Neural cell (in vitro differentiated cells): Measurements from ENCODE around the gene SLC12A8. TPM values are rescaled to one million over a fixed set of nuclear protein-coding genes. Genes with fewer than 3 reads are reported as not detected.

Experiments used
- H2AFZ ChIP-seq: fragments of 200-600, 300-800 bp; sonication (generic), shearing (Covaris generic); 2 replicates; pipeline ENCODE4 v1.6.0; 2014; ENCODE audit warnings: low read depth, mild to moderate bottlenecking, antibody characterized with exemption, low read length, moderate library complexity
- H3F3A ChIP-seq: fragments of 200-600 bp; shearing (Covaris generic); 2 replicates; pipeline ENCODE4 v1.6.1; 2016; ENCODE audit warnings: mild to moderate bottlenecking, moderate library complexity, mixed read lengths, antibody characterized with exemption, low read length; ENCODE audit not compliant: insufficient read depth, poor library complexity, severe bottlenecking
- H3K27ac ChIP-seq: fragments of 200-600, 300-800 bp; sonication (generic), shearing (Covaris generic); 2 replicates; pipeline ENCODE4 v1.5.1; 2014; ENCODE audit warnings: mild to moderate bottlenecking, low read length, moderate library complexity
- H3K27me3 ChIP-seq: fragments of 300-800, 200-600 bp; sonication (generic), shearing (Covaris generic); 2 replicates; pipeline ENCODE4 v1.6.0; 2014; ENCODE audit warnings: mild to moderate bottlenecking, low read depth, low read length, moderate library complexity; ENCODE audit not compliant: insufficient read depth
- H3K36me3 ChIP-seq: fragments of 300-800, 200-600 bp; sonication (generic), shearing (Covaris generic); 2 replicates; pipeline ENCODE4 v1.5.1; 2014; ENCODE audit warnings: mild to moderate bottlenecking, antibody characterized with exemption, low read length, moderate library complexity; ENCODE audit not compliant: insufficient read depth
- H3K4me2 ChIP-seq: fragments of 300-800, 200-600 bp; sonication (generic), shearing (Covaris generic); 2 replicates; pipeline ENCODE4 v1.6.0; 2014; ENCODE audit warnings: mild to moderate bottlenecking, low read length
- H3K4me3 ChIP-seq: fragments of 300-800, 200-600 bp; sonication (generic), shearing (Covaris generic); 2 replicates; pipeline ENCODE4 v1.5.1; 2014; ENCODE audit warnings: mild to moderate bottlenecking, low read length, moderate library complexity
- H3K79me2 ChIP-seq: fragments of 200-600 bp; shearing (Covaris generic); replicated peaks from 2 replicates; pipeline ENCODE4 v1.6.0; 2014; ENCODE audit warnings: mild to moderate bottlenecking, low read length, moderate library complexity; ENCODE audit not compliant: insufficient read depth
- H3K9ac ChIP-seq: fragments of 300-800, 200-600 bp; sonication (generic), shearing (Covaris generic); 2 replicates; pipeline ENCODE4 v1.6.1; 2016; ENCODE audit warnings: mild to moderate bottlenecking, low read length, mixed read lengths
- H3K9me2 ChIP-seq: fragments of 200-600 bp; shearing (Covaris generic); 2 replicates; pipeline ENCODE4 v1.6.1; 2016; ENCODE audit warnings: mild to moderate bottlenecking, low read length, mixed read lengths; ENCODE audit not compliant: insufficient read depth
- H3K9me3 ChIP-seq: fragments of 200-600, 300-800 bp; sonication (generic), shearing (Covaris generic); 2 replicates; pipeline ENCODE4 v1.6.1; 2016; ENCODE audit warnings: mild to moderate bottlenecking, mixed run types, low read length, moderate library complexity, mixed read lengths
- H4K20me1 ChIP-seq: fragments of 200-600 bp; shearing (Covaris generic); 2 replicates; pipeline ENCODE4 v1.6.1; 2016; ENCODE audit warnings: mild to moderate bottlenecking, mixed run types; ENCODE audit not compliant: insufficient read depth
- CTCF ChIP-seq: fragments of 450-650 bp; IDR thresholded peaks from 2 replicates; pipeline ENCODE4 v1.5.1; 2014; ENCODE audit warnings: antibody characterized with exemption, mild to moderate bottlenecking, moderate library complexity; ENCODE audit not compliant: poor library complexity, severe bottlenecking
- EP300 ChIP-seq: fragments of 450-650 bp; conservative IDR thresholded peaks from 2 replicates; pipeline ENCODE4 v1.6.1; 2014; ENCODE audit warnings: antibody characterized with exemption, mild to moderate bottlenecking, moderate library complexity; ENCODE audit not compliant: poor library complexity, severe bottlenecking
- EZH2 ChIP-seq: fragments of 200-600, 300-800 bp; shearing (Covaris generic), sonication (generic); IDR thresholded peaks from 2 replicates; pipeline ENCODE4 v1.6.1; 2014; ENCODE audit warnings: antibody characterized with exemption, low read length, borderline replicate concordance, mild to moderate bottlenecking; ENCODE audit not compliant: insufficient read depth, poor library complexity, severe bottlenecking
- MXI1 ChIP-seq: fragments of 450-650 bp; conservative IDR thresholded peaks from 2 replicates; pipeline ENCODE4 v1.6.1; 2014; ENCODE audit warnings: antibody characterized with exemption, mild to moderate bottlenecking; ENCODE audit not compliant: poor library complexity, severe bottlenecking
- POLR2AphosphoS5 ChIP-seq: IDR thresholded peaks from 2 replicates; pipeline ENCODE4 v1.6.1; 2012
- RAD21 ChIP-seq: fragments of 450-650 bp; conservative IDR thresholded peaks from 2 replicates; pipeline ENCODE4 v1.6.1; 2014; ENCODE audit warnings: antibody characterized with exemption, mild to moderate bottlenecking, moderate library complexity
- REST ChIP-seq: IDR thresholded peaks from 2 replicates; pipeline ENCODE4 v1.6.1; 2012; ENCODE audit warnings: borderline replicate concordance
- SMC3 ChIP-seq: fragments of 450-650 bp; conservative IDR thresholded peaks from 2 replicates; pipeline ENCODE4 v1.6.1; 2014; ENCODE audit warnings: antibody characterized with exemption, mild to moderate bottlenecking, moderate library complexity; ENCODE audit not compliant: poor library complexity
- TAF1 ChIP-seq: IDR thresholded peaks from 2 replicates; pipeline ENCODE4 v1.6.1; 2012; ENCODE audit warnings: low read depth
- polyA plus RNA-seq: library from polyadenylated mRNA; depleted of rRNA; stranded (reverse); fragments of >200 nt; gene quantifications from 2 replicates; pipeline ENCODE4 v1.2.3, GENCODE V29; 2014

SLC12A8 gene
- polyA plus RNA-seq, 1 donor from 2014 or later: 4.6 TPM

- Histone ChIP-seq H3K4me2 (no peak overlapping the region), H4K20me1 (no peaks in the 10 kb centered on the region), H3K79me2 (no peaks in the 10 kb centered on the region), H3K27ac (no peak overlapping the region), H3K9ac (no peak overlapping the region), H2AFZ (no peak overlapping the region), H3K9me2 (no peaks in the 10 kb centered on the region), H3K4me3 (no peak overlapping the region), H3K9me3 (no peaks in the 10 kb centered on the region), H3F3A (no peaks in the 10 kb centered on the region), H3K36me3 (no peaks in the 10 kb centered on the region), H3K27me3 (no peaks in the 10 kb centered on the region)
- TF ChIP-seq MXI1 (no peak), TAF1 (no peak), POLR2AphosphoS5 (no peak)
Observed at GRCh38 chr3:125188955-125189354, 23.6 kb downstream of the SLC12A8 start.

GRCh38 chr3:125187599-125187910 is 25.0 kb downstream of the SLC12A8 start:
- Histone ChIP-seq H3K27ac (no peak overlapping the region), H3K27me3 (no peaks in the 10 kb centered on the region), H3K9ac (no peak overlapping the region), H3K9me3 (no peaks in the 10 kb centered on the region), H3K79me2 (no peaks in the 10 kb centered on the region), H3K36me3 (no peaks in the 10 kb centered on the region), H2AFZ (no peak overlapping the region), H3F3A (no peaks in the 10 kb centered on the region), H3K9me2 (no peaks in the 10 kb centered on the region), H4K20me1 (no peaks in the 10 kb centered on the region), H3K4me2 (no peak overlapping the region), H3K4me3 (no peak overlapping the region)
- TF ChIP-seq EP300: no peak
- TF ChIP-seq RAD21: no peak
- no peak for TF ChIP-seq REST
- no peak for TF ChIP-seq MXI1

GRCh38 chr3:125186800-125187598 is 25.5 kb downstream of the SLC12A8 start:
- no peaks in the 10 kb centered on the region for H3F3A ChIP-seq
- no peak overlapping the region for H3K4me3 ChIP-seq
- H3K9me3 ChIP-seq: no peaks in the 10 kb centered on the region
- no peak overlapping the region for H3K4me2 ChIP-seq
- no peak overlapping the region for H2AFZ ChIP-seq
- H3K9me2 ChIP-seq: no peaks in the 10 kb centered on the region
- no peaks in the 10 kb centered on the region for H3K27me3 ChIP-seq
- no peaks in the 10 kb centered on the region for H4K20me1 ChIP-seq
- no peaks in the 10 kb centered on the region for H3K79me2 ChIP-seq
- TF ChIP-seq EP300: no peak
- TF ChIP-seq RAD21: no peak
- no peak for TF ChIP-seq MXI1
- TF ChIP-seq POLR2AphosphoS5: no peak
- TF ChIP-seq CTCF: no peak
- TF ChIP-seq EZH2: no peak
- TF ChIP-seq REST: no peak
- TF ChIP-seq SMC3: no peak
- no peak for TF ChIP-seq TAF1
- H3K27ac ChIP-seq: no peak overlapping the region
- H3K36me3 ChIP-seq: no peaks in the 10 kb centered on the region
- H3K9ac ChIP-seq: no peak overlapping the region
